Erythroblast (primary cell): ENCODE data around the gene HEPN1.

ENCODE experiments used
- GATA1 ChIP-seq: IDR thresholded peaks from 2 replicates; pipeline ENCODE4 v1.6.1; 2011; ENCODE audit warnings: low read depth, mild to moderate bottlenecking, control low read depth, low read length, moderate library complexity
- POLR2A ChIP-seq: IDR thresholded peaks from 2 replicates; pipeline ENCODE4 v1.6.1; 2011; ENCODE audit warnings: mild to moderate bottlenecking, low read length

DNA sequence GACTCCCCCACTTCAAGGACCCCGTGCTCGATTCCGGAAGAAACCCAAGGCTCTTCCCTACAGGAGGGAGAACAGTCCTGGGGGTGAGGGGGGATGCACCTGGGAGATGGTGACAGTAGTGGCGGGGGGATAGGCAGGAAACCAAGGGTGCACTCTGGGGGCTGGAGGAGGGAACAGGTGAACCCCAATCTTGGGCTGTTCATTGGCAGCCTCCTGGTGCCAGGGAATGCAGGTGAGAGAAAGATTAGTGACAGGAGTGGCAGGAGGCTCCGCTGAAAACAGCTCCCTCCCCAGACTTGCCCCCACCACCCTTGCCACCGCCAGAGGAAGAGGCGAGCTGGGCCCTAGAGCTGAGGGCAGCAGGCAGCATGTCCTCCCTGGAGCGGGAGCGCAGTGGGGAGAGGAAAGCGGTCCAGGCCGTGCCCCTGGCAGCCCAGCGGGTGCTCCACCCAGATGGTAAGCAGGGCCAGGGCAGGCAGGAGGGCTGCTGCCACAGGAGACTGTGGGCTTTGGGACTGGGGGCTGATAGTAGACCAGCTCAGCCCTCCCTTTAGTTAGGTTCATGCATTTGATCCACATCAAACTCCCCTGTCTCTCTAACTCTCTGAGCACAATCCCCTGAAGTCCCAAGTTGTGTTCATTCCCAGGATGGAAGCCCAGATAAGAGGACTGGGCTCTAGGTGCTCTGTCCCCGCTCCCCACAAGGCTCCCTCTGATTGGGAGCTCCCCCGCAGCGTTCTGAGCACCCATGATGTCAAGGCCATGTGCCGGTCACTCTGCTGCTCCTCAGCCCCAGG is 39.4 kb upstream of the HEPN1 start:
- TF ChIP-seq POLR2A (no peak), GATA1 (no peak)
